ENCODE results near the gene ZNF385C.

ZNF385C gene

DNA sequence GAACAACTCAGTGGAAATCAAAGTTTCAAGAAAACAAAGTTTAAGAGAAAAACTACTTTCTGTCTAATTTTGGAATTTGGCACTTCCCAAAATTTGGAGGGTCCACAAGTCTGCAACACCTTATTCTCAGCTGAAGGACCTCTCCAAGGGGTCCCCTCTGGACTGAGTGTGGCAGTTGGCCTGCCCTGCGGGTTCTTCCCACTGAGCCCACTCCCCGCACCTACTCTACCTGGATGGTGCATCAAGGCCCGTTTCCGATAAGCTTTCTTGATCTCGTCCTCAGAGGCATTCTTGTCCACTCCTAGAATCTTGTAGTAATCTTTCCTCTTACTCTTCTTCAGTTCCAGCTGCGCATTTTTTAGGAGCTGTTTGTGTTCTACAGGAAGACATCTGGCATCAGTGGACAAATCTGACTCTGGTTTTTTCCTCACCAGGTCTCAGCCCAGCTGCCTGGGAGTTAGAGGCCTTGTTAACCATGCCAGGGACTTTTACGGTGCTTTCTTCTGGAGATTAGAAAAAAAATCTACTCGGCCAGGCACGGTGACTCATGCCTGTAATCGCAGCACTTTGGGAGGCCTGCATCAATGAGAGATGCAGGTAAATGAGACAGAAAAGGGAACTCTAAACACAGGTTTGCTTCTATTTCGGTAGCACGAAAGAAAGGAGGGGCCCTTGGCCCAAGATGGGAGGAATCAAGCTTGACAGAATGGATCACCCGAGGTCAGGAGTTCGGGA, 116.1 kb downstream of the ZNF385C start:
- DNase-seq = no peak

- no peak for DNase-seq
Observed at GRCh38 chr17:41977991-41978390, 120.3 kb downstream of the ZNF385C start.

DNA sequence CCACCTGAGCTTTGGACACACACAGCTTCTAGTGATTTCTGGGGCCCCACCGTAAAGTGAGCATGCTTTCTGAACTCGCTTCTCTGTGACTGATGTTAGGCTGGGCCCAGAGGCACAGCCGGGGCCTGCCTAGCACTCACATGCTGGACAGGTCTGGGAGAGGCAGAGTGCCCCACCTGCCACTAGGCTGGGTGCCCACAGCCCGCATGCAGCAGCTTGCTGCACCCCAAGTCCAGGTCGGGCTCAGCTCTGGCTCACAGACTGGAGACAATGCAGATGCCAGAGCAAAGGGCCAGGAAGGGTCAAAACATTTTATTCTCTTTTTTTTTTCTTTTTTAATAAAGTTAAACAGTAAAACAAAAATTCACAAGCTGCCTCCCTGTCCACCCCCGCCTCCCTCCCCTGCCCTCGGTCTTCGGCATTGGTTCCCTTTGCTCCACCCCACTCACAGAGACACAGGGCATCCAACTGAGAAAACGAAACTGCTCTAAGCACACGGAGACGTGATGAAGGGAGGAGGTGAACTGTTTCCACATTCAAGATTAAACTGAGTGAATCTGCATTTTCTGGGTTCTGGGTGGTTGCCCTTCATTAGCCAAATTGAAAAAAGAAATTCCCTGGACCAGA, 122.0 kb downstream of the ZNF385C start:
- no peak for DNase-seq
